KOPT-K1 (cell line): Measurements from ENCODE around the gene CCSER1.
"Not testable (repeated sequence)": the region's sequence is repeated elsewhere in the genome, so short reads cannot be mapped to it uniquely, and the experiment has no call there.

Experiments used
- H3K27ac ChIP-seq: fragments of 200-600 bp; sonication (generic); 2 replicates; pipeline ENCODE4 v1.5.1; 2016; ENCODE audit warnings: antibody characterized with exemption, mild to moderate bottlenecking, low read depth, low read length; ENCODE audit not compliant: poor library complexity, severe bottlenecking
- H3K36me3 ChIP-seq: fragments of 200-600 bp; sonication (generic); 2 replicates; pipeline ENCODE4 v1.5.1; 2017; ENCODE audit warnings: antibody characterized with exemption, mild to moderate bottlenecking, low read length, moderate library complexity; ENCODE audit not compliant: insufficient read depth
- H3K9me3 ChIP-seq: fragments of 200-600 bp; sonication (generic); 2 replicates; pipeline ENCODE4 v1.5.1; 2017; ENCODE audit warnings: antibody characterized with exemption, low read length, mild to moderate bottlenecking; ENCODE audit not compliant: insufficient read depth, poor library complexity, severe bottlenecking

The CCSER1 gene

GRCh38 chr4:91434631-91435030, 1307.4 kb downstream of the CCSER1 start:
- Histone ChIP-seq H3K9me3 (no peaks in the 10 kb centered on the region), H3K27ac (no peak overlapping the region), H3K36me3 (no peaks in the 10 kb centered on the region)

DNA sequence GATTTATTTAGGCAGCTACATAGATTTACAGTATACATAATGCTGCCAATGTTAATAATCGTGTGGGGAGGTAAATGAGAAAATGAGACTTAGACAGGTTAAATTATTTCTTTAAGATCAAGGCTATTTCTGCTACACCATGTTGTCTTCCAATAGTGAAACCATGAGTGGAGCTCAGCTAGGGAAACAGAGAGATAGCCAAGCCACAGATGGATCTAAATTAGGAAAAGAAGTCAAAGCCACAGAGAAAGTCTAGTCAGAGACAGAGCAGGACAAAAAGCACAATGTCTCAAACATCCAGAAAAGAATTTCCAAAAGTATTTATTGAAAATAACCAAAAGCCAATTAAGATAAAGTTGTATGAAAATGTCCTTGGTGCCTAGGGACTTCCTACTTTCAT, 1309.4 kb downstream of the CCSER1 start:
- no peak overlapping the region for H3K27ac ChIP-seq
- no peaks in the 10 kb centered on the region for H3K9me3 ChIP-seq
- H3K36me3 ChIP-seq = no peaks in the 10 kb centered on the region

GRCh38 chr4:91447168-91447567, 1320.0 kb downstream of the CCSER1 start:
- Histone ChIP-seq H3K36me3 (no peaks in the 10 kb centered on the region), H3K27ac (no peak overlapping the region), H3K9me3 (no peaks in the 10 kb centered on the region)

DNA sequence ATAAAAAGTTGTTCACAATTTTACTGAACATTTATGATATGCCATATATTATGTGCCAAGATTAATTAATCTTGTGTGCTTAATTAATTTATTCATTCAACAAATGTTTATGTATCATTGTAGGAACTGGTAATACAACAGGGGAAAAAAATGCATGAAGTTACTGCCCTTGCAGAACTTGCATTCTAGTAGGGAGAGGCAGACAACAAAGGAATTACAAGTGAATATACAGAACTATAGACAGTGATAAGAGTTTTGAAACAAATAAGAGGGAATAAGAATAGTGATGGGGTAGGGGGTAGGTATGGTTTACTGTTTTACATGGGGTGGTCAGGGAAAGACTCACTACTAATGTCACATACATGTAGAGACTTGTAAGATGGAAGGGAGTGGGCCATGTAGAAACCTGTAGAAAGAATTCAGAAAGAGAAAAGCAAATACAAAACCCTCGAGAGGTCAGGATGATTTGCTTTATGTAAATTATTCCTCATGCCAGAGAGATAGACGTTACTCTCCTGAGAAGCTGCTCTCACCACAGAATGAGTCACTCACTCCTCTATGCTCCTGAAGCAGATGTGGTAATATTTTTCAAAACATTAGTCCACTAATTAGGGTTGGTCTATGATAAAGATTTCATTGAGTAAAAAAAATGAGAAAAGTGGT, 1321.6 kb downstream of the CCSER1 start:
- no peaks in the 10 kb centered on the region for H3K36me3 ChIP-seq
- H3K27ac ChIP-seq = no peak overlapping the region
- no peaks in the 10 kb centered on the region for H3K9me3 ChIP-seq

- Histone ChIP-seq H3K27ac (no peak overlapping the region), H3K36me3 (no peaks in the 10 kb centered on the region)
Measured at GRCh38 chr4:91454111-91454510, 1326.9 kb downstream of the CCSER1 start.

DNA sequence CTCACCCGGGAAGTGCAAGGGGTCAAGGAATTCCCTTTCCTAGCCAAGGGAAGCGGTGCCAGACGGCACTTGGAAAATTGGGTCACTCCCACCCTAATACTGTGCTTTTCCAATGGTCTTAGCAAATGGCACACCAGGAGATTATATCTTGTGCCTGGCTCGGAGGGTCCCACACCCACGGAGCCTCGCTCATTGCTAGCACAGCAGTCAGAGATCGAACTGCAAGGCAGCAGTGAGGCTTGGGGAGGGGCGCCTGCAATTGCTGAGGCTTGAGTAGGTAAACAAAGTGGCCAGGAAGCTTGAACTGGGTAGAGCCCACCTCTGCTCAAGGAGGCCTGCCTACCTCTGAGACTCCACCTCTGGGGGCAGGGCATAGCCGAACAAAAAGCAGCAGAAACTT, 1335.4 kb downstream of the CCSER1 start:
- not testable (repeated sequence) for H3K9me3 ChIP-seq, H3K36me3 ChIP-seq, H3K27ac ChIP-seq

More at GRCh38 chr4:91454111-91454510, 1326.9 kb downstream of the CCSER1 start:
- H3K9me3 ChIP-seq = no peaks in the 10 kb centered on the region

DNA sequence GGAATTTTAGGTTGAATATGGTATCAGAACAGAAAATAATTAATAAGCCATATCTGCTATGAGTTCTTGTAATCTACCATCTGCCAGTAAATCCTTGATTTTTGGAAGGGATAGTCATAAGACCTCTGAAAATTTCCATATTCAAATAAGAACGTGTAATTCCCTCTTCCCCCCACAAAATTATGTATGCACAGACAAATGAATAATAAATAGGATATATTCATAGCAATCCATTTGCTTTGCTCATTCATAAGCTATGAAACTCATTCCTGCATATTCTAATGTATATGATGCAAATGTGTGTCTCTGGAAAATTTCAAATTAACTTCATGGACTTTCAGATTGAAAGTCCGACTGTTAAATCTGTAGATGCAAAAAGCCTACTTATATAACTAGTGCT, 1343.5 kb downstream of the CCSER1 start:
- no peaks in the 10 kb centered on the region for H3K36me3 ChIP-seq
- H3K9me3 ChIP-seq = no peaks in the 10 kb centered on the region
- H3K27ac ChIP-seq = no peak overlapping the region

DNA sequence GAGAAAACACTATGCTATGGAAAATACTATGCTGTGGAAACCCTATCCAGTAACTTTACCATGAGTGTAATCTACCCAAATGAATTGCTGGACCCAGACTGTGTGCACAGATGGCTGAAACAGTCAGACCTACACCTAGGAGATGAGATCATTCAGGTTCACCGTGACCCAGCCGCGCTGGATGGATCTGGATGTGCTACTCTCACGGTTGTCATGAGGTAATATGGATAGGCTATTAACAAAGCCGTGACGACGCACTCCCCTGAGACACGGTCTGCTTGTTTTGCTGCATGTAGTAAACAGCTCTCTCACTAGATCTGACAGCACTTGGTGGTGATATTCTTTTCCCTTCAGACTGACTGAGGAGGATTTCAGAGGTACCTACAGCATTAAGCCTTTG, 1344.1 kb downstream of the CCSER1 start:
- Histone ChIP-seq H3K36me3 (no peaks in the 10 kb centered on the region), H3K27ac (no peak overlapping the region), H3K9me3 (no peaks in the 10 kb centered on the region)

DNA sequence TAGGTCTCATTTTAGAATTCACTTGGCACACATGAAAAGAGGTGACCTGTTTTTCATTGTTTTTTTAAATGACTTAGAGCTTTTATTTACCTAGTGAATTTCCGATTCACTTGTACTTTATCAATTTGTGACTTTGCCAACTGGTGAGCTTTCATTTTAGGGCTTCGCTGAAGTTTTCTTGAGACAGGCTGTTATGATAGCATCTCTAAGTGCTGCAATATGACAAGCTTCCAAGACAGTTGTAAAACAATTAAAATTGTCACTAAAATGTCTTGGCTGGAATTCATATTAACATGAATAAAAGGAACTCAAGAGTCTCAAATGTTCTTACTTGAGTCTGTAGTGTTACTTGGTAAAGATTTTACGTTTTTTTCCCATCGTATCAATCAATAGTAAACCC, 1344.9 kb downstream of the CCSER1 start:
- Histone ChIP-seq H3K27ac (no peak overlapping the region), H3K36me3 (no peaks in the 10 kb centered on the region), H3K9me3 (no peaks in the 10 kb centered on the region)

DNA sequence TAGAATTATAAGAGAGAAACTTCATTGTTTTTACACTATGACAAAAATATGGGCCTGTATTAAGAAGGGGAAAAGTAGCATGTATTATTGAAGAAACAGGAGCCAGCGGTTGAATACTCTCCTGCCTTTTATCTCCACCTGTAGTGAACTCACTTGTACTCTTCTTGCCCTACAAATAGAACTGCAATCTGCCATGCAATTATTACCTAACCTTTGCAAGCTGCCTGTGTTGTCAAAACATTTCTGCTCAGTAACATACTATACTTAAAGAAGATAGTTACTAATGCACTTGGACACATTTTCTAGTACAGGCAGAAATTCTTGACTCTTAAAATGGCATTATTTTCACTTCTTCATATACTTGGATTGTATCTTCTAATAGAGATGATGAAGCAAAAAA, 1358.2 kb downstream of the CCSER1 start:
- H3K27ac ChIP-seq = no peak overlapping the region
- no peaks in the 10 kb centered on the region for H3K36me3 ChIP-seq
- H3K9me3 ChIP-seq = no peaks in the 10 kb centered on the region

GRCh38 chr4:91488946-91489345, 1361.8 kb downstream of the CCSER1 start:
- H3K9me3 ChIP-seq = no peaks in the 10 kb centered on the region
- no peaks in the 10 kb centered on the region for H3K36me3 ChIP-seq
- H3K27ac ChIP-seq = no peak overlapping the region

DNA sequence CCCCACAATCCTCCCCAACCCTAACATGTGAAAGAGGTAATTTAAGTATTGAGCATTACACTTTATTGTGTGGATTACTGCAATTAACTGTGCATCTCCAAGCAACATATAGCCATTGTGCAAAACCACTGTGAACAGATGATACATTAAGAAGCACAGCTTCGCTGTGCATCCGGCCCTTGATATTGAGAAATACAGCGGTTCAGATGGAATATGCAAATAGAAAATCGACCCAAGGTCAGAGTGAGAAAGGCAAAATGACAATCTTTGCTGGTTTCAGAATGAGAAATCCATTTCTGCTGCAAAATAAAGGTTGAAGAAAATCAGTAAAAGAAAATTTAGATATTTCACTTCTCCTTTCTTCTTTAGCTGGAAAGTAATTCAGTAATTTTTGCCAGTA, 1370.7 kb downstream of the CCSER1 start:
- Histone ChIP-seq H3K27ac (no peak overlapping the region), H3K9me3 (no peaks in the 10 kb centered on the region), H3K36me3 (no peaks in the 10 kb centered on the region)

DNA sequence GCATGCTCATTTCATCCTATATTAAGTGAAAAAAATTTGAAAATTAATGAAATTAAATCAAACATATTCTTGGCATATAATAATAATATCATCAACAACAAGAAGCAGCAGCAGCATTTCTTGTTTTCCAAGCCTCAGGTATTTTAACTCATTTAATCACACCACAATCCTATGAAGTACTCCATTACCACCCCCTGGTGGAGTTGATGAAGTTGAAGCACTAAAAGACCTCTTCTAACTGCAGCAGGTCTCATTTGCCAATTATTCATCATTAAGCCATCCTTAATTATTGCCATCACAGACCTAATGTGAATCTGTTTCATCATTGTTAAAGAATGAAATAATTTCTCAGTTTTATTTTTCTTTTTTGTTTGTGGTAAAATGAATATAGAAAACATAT, 1375.2 kb downstream of the CCSER1 start:
- no peaks in the 10 kb centered on the region for H3K9me3 ChIP-seq

DNA sequence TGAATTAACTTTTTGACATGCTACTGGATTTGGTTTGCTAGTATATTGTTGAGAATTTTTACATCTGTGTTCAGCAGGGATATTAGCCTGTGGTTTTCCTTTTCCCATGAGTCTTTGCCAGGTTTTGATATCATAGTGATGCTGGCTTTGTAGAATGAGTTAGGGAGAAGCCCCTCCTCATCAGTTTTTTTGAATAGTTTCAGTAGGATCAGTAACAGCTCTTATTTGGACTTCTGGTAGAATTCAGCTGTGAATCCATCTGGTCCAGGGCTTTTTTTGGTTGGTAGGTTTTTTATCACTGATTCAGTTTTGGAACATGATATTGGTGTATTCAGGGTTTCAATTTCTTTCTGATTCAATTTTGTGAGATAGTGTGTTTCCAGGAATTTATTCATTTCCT, 1386.1 kb downstream of the CCSER1 start:
- Histone ChIP-seq H3K36me3 (no peaks in the 10 kb centered on the region), H3K9me3 (no peaks in the 10 kb centered on the region), H3K27ac (no peak overlapping the region)

More for the DNA sequence above, 1375.2 kb downstream of the CCSER1 start:
- H3K36me3 ChIP-seq = no peaks in the 10 kb centered on the region
- no peak overlapping the region for H3K27ac ChIP-seq

- Histone ChIP-seq H3K27ac (no peak overlapping the region), H3K9me3 (no peaks in the 10 kb centered on the region), H3K36me3 (no peaks in the 10 kb centered on the region)
Measured at GRCh38 chr4:91519155-91519554, 1392.0 kb downstream of the CCSER1 start.

DNA sequence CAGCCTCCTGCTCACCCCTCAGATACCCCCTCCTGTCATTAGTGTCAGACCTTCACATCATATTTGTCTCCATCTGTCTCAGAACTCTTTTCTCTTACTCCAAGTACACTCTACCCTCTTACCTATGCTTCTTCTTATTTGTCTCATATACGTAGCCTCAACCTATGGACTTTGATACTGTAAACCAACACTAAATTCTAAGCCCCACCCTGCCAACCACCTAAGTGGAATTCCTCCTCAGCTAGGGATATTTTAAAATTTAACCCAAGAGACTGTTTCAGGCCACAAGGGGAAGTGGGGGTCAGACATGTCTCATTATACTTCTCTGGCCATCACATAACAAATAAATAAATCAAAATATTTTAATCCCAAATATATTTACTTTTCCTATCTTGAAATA, 1398.4 kb downstream of the CCSER1 start:
- Histone ChIP-seq H3K27ac (no peak overlapping the region), H3K9me3 (no peaks in the 10 kb centered on the region), H3K36me3 (no peaks in the 10 kb centered on the region)
